ENCODE measurements around the gene PTBP3.
A peak's percentile ranks its signal among the peaks of the same experiment; 100 is the strongest.

PTBP3 gene

DNA sequence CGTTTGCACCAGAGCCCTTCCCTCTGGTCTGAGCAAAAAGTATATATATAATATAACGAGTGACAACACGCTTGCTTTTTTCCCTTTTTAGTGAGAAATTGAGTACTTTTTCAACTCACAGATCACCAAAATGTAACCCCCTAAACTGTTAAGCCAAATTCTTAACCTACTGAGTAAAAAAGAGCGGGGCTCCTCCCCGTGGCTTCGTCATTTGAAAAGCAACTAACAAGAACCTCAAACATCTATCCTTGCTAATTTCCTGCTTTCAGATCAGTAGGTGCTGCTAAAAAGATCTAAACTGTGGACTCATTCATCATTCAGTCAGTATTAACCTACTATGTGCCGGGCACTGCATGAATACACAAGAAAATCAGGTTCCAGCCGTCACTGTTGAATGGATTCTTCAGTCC, 1.0 kb upstream of the PTBP3 start:
- Histone ChIP-seq H3K4me2 (ENCODE audit: low read depth, low read length, poor library complexity, severe bottlenecking) (peak overlapping the region; percentile 85), H3K9ac (ENCODE audit: low read depth, low read length, poor library complexity, severe bottlenecking) (peak overlapping the region; percentile 83), H3K27me3 (ENCODE audit: insufficient read depth, low read length, poor library complexity, severe bottlenecking) (no peaks in the 10 kb centered on the region), H2AFZ (ENCODE audit: low read length) (peak overlapping the region; percentile 92), H4K20me1 (ENCODE audit: insufficient read depth, low read length, poor library complexity, severe bottlenecking) (peaks cover 30% of the 10 kb centered on the region), H3K4me3 (ENCODE audit: low read length, poor library complexity, severe bottlenecking) (peak overlapping the region; percentile 82), H3F3A (ENCODE audit: low read depth) (no peaks in the 10 kb centered on the region), H3K9me3 (ENCODE audit: insufficient read depth, low read depth, low read length) (no peaks in the 10 kb centered on the region), H3K9me2 (replicated peaks; ENCODE audit: low read depth, low read length) (no peaks in the 10 kb centered on the region), H3K79me2 (ENCODE audit: insufficient read depth, low read length) (peaks cover 34% of the 10 kb centered on the region), H3K36me3 (ENCODE audit: insufficient read depth, low read length) (no peaks in the 10 kb centered on the region), H3K4me1 (ENCODE audit: insufficient read depth, low read length, poor library complexity, severe bottlenecking) (peaks cover 34% of the 10 kb centered on the region)
- no peak for TF ChIP-seq EZH2phosphoT487 (IDR thresholded peaks at IDR 0.05; ENCODE audit: borderline replicate concordance)
- TF ChIP-seq, protein P1, sequence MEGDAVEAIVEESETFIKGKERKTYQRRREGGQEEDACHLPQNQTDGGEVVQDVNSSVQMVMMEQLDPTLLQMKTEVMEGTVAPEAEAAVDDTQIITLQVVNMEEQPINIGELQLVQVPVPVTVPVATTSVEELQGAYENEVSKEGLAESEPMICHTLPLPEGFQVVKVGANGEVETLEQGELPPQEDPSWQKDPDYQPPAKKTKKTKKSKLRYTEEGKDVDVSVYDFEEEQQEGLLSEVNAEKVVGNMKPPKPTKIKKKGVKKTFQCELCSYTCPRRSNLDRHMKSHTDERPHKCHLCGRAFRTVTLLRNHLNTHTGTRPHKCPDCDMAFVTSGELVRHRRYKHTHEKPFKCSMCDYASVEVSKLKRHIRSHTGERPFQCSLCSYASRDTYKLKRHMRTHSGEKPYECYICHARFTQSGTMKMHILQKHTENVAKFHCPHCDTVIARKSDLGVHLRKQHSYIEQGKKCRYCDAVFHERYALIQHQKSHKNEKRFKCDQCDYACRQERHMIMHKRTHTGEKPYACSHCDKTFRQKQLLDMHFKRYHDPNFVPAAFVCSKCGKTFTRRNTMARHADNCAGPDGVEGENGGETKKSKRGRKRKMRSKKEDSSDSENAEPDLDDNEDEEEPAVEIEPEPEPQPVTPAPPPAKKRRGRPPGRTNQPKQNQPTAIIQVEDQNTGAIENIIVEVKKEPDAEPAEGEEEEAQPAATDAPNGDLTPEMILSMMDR (conservative IDR thresholded peaks at IDR 0.05; ENCODE audit: low read length), result no peak

DNA sequence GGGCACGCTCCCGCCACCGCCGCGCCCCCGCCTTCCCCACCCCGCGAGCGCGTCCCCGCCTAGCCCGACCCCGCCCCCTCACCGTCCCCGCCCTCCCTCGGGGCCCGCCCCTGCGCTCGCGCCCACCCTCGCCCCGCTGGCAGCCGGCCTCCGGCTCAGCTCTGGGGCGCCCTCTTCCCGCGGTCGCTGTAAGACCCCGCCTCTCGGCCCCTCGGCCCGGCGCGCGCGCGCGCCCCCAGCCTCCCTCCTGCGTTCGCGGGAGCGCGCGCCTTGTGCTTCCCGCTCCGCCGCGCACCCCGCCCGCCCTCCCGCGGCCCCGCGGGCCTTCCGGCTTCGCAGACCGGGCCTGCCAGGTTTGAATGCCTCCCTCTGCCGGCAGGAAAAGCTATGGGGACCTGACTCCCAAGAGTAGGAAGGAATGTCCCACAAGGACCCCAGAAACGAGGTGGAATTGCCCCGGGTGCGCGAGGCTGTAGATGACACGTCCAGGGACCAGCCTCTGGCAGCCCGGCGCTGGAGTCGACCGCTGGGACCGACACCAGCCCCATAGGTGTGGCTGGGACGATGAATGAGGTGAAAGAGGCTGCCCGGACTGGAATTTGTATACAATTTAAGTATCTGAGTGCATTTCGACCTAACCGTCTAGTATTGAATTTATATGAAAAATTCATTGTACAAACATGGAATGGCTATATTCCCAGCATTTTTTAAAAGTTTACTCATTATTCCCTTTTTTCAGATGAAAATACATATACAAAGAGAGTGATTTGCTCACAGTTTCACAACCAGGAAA, 416 bp upstream of the PTBP3 start:
- peak overlapping the region; percentile 82 for H3K4me3 ChIP-seq (ENCODE audit: low read length, poor library complexity, severe bottlenecking)
- H3K9me3 ChIP-seq (ENCODE audit: insufficient read depth, low read depth, low read length), result no peaks in the 10 kb centered on the region
- H2AFZ ChIP-seq (ENCODE audit: low read length), result peak overlapping the region; percentile 92
- H3K4me1 ChIP-seq (ENCODE audit: insufficient read depth, low read length, poor library complexity, severe bottlenecking), result peaks cover 37% of the 10 kb centered on the region
- TF ChIP-seq, protein P1 (conservative IDR thresholded peaks at IDR 0.05; ENCODE audit: low read length), result peak; percentile 46; the same call in 1 of the 2 replicates
- no peak for TF ChIP-seq EZH2phosphoT487 (IDR thresholded peaks at IDR 0.05; ENCODE audit: borderline replicate concordance)
- peaks cover 34% of the 10 kb centered on the region for H4K20me1 ChIP-seq (ENCODE audit: insufficient read depth, low read length, poor library complexity, severe bottlenecking)
- H3K4me2 ChIP-seq (ENCODE audit: low read depth, low read length, poor library complexity, severe bottlenecking), result peak overlapping the region; percentile 85
- peaks cover 40% of the 10 kb centered on the region for H3K79me2 ChIP-seq (ENCODE audit: insufficient read depth, low read length)
- no peaks in the 10 kb centered on the region for H3K9me2 ChIP-seq (replicated peaks; ENCODE audit: low read depth, low read length)
- no peaks in the 10 kb centered on the region for H3F3A ChIP-seq (ENCODE audit: low read depth)
- H3K27me3 ChIP-seq (ENCODE audit: insufficient read depth, low read length, poor library complexity, severe bottlenecking), result no peaks in the 10 kb centered on the region
- peak overlapping the region; percentile 98 for H3K9ac ChIP-seq (ENCODE audit: low read depth, low read length, poor library complexity, severe bottlenecking)
- H3K36me3 ChIP-seq (ENCODE audit: insufficient read depth, low read length), result no peaks in the 10 kb centered on the region

DNA sequence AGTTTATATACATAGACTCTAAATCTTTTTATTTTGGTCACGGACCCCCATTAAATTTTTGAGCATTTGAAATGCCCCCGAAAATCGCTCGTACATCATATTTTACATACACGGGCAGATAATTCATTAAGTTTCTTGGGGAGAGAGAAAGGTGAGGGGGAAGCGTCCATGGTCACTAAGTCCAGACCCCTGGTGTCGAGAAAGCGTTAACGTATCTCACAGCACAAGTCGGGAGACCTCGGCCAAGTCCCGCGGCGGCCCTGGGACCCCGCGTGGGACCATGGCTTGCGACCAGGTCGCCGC, 794 bp downstream of the PTBP3 start:
- H2AFZ ChIP-seq (ENCODE audit: low read length), result peak overlapping the region; percentile 90
- no peaks in the 10 kb centered on the region for H3K36me3 ChIP-seq (ENCODE audit: insufficient read depth, low read length)
- no peaks in the 10 kb centered on the region for H3K27me3 ChIP-seq (ENCODE audit: insufficient read depth, low read length, poor library complexity, severe bottlenecking)
- H3K79me2 ChIP-seq (ENCODE audit: insufficient read depth, low read length), result peaks cover 53% of the 10 kb centered on the region
- peak overlapping the region; percentile 81 for H3K4me3 ChIP-seq (ENCODE audit: low read length, poor library complexity, severe bottlenecking)
- no peak for TF ChIP-seq EZH2phosphoT487 (IDR thresholded peaks at IDR 0.05; ENCODE audit: borderline replicate concordance)
- TF ChIP-seq, protein P1 (conservative IDR thresholded peaks at IDR 0.05; ENCODE audit: low read length), result peak; percentile 26
- no peaks in the 10 kb centered on the region for H3F3A ChIP-seq (ENCODE audit: low read depth)
- H3K9me3 ChIP-seq (ENCODE audit: insufficient read depth, low read depth, low read length), result no peaks in the 10 kb centered on the region
- peaks cover 45% of the 10 kb centered on the region for H4K20me1 ChIP-seq (ENCODE audit: insufficient read depth, low read length, poor library complexity, severe bottlenecking)
- H3K4me1 ChIP-seq (ENCODE audit: insufficient read depth, low read length, poor library complexity, severe bottlenecking), result peaks cover 49% of the 10 kb centered on the region
- no peaks in the 10 kb centered on the region for H3K9me2 ChIP-seq (replicated peaks; ENCODE audit: low read depth, low read length)
- peak overlapping the region; percentile 92 for H3K4me2 ChIP-seq (ENCODE audit: low read depth, low read length, poor library complexity, severe bottlenecking)
- H3K9ac ChIP-seq (ENCODE audit: low read depth, low read length, poor library complexity, severe bottlenecking), result peak overlapping the region; percentile 98

Data from Loucy (cell line).